Hematopoietic multipotent progenitor cell treated with erythropoietin and hydrocortisone succinate and interleukin-3 and kit ligand, for 17 days (in vitro differentiated cells): ENCODE data around the gene RFX8.

Experiments used
- DNase-seq: peaks from one replicate; pipeline ENCODE4 v3.0.0-alpha.2; 2015; ENCODE audit warnings: low spot score

RFX8 gene

DNA sequence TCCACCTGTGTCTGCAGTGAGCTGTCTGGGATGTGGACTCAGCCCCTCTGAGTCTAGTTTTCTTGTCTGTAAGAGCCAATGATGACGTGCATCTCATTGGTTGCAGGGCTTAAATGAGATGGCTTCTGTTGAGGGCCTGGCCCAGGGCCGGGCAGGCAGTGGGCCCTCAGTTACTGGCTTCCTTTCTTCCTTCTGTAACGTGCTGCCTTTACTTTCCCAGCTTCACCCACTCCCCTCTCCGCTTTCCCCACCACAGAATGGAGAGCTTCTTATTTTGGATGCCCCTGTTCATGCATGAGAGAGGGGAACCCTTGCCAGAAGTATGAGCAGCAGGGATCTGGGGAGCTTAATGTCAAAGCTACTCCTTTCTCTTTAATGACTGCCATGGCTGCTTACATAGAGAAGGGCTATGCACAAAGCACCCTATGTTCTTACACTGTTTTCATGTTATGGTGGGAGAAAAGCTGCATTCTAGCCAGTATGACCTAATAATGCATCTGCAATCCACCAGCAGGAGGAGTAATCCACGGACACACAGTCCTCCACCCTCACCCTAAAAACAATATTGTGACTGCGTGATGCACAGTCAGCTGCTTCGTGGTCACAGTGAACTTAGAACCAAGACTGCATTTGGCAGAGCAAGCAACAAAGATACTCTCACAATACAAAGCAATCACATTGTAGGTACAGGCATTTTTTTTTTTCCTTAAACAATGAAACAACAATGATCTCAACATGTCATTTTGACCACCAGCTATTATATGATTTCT, 124.8 kb downstream of the RFX8 start:
- DNase-seq, result no peak

DNA sequence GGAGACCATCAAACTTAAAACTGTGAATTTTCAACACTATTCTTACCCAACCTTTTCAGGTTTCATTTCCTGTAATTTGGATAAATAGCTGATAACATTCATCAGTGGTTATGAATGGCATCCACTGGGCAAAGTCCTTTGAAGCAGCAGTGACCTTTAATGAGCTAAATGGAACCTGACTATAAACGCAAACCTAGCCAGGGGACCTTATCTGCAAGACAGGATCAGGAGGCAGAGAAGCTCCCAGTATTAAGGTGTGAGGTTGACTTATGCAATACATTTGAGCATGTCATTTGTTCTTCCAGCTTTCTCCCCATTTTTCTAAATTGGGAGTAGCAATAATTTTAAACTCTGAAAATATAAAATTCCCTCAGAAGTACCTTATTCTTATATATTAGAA, 126.0 kb downstream of the RFX8 start:
- no peak for DNase-seq
